Brain microvascular endothelial cell (primary cell): ENCODE data around the gene NDUFAF8.
A peak's percentile ranks its signal among the peaks of the same experiment; 100 is the strongest.

ENCODE experiments used
- DNase-seq: peaks from one replicate; pipeline ENCODE4 v3.0.0-alpha.2; 2020
- H3K27ac ChIP-seq: fragments of 250-450 bp; sonication (Bioruptor Pico); 2 replicates; pipeline ENCODE4 v1.5.1; 2020; ENCODE audit warnings: mild to moderate bottlenecking, moderate library complexity
- H3K27me3 ChIP-seq: fragments of 250-450 bp; sonication (Bioruptor Pico); replicated peaks from 2 replicates; pipeline ENCODE4 v1.5.1; 2020; ENCODE audit warnings: mild to moderate bottlenecking
- H3K36me3 ChIP-seq: fragments of 250-450 bp; sonication (Bioruptor Pico); replicated peaks from 2 replicates; pipeline ENCODE4 v1.5.1; 2020; ENCODE audit warnings: mild to moderate bottlenecking
- H3K4me3 ChIP-seq: 2 replicates; pipeline ENCODE4 v1.5.1; 2011; ENCODE audit warnings: low read depth, mild to moderate bottlenecking, control low read depth, low read length, moderate library complexity
- in situ Hi-C: cut with HindIII; loops from 2 replicates; pipeline ENCODE4 v1.10.0; 2017; ENCODE audit warnings: low sequenced_read_pairs, low pct_ligation_motif_present
- TF ChIP-seq, protein P1 (sequence below): IDR thresholded peaks from 2 replicates; pipeline ENCODE4 v1.5.1; 2011; ENCODE audit warnings: low read depth, mild to moderate bottlenecking, moderate library complexity, low read length, control low read depth, inconsistent platforms; ENCODE audit errors: missing control alignments

Gene NDUFAF8, protein sequence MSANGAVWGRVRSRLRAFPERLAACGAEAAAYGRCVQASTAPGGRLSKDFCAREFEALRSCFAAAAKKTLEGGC

GRCh38 chr17:81238815-81239713 lies at the start of gene NDUFAF8, which contains the start of gene TEPSIN:
Gene NDUFAF8, plus strand, starts transcription at chr17:81239318. Its CDS starts 46 bp downstream, at chr17:81239364.
Gene TEPSIN, minus strand, starts transcription at chr17:81239055. Its CDS starts 22 bp downstream, at chr17:81239033.
- TF ChIP-seq, protein P1, sequence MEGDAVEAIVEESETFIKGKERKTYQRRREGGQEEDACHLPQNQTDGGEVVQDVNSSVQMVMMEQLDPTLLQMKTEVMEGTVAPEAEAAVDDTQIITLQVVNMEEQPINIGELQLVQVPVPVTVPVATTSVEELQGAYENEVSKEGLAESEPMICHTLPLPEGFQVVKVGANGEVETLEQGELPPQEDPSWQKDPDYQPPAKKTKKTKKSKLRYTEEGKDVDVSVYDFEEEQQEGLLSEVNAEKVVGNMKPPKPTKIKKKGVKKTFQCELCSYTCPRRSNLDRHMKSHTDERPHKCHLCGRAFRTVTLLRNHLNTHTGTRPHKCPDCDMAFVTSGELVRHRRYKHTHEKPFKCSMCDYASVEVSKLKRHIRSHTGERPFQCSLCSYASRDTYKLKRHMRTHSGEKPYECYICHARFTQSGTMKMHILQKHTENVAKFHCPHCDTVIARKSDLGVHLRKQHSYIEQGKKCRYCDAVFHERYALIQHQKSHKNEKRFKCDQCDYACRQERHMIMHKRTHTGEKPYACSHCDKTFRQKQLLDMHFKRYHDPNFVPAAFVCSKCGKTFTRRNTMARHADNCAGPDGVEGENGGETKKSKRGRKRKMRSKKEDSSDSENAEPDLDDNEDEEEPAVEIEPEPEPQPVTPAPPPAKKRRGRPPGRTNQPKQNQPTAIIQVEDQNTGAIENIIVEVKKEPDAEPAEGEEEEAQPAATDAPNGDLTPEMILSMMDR: no peak
- Histone ChIP-seq H3K27me3 (no peaks in the 10 kb centered on the region), H3K4me3 (peak within 1 kb of the TSS; percentile 86), H3K27ac (peak within 1 kb of the TSS; percentile 69), H3K36me3 (peaks cover 5% of the 10 kb centered on the region)
- in situ Hi-C loops: no loop called here
- DNase-seq: peak; percentile 99

DNA sequence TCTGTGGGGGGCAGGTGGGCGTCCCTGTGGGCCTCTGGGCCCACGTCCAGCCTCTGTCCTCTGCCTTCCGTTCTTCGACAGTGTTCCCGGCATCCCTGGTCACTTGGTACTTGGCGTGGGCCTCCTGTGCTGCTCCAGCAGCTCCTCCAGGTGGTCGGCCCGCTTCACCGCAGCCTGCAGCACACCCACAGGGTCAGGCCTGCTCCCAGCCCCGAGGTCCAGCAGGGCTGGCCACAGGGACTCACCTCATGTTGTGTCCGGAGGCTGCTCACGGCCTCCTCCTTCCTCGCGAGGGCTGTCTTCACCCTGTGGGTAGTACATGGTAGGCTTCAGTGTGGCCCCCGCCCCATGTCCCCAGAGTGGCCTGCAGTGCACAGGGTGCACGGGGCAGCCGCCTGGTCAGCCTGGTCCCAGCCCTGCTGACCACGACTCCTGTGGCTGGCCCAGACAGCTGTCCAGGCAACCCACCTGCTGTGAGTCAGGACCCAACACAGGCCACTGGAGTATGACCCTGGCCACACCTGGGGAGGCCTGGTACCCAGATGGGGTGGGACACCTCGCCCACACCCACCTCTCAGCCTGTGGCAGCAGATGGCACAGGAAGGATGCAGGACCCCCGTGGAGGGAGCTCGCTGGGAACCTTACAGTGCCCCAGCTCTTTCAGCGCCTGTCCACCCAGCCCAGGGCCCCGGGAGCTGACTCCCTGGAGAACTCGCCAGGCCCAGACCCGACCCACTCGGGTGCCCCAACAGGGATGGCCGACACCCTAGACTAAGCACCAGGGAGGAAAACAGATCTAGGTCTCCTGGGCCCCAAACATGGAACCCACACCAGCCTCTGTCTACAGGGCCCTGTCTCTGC lies 49.2 kb upstream of the NDUFAF8 start:
- no peaks in the 10 kb centered on the region for H3K27me3 ChIP-seq
- in situ Hi-C loops: loop anchor here (5.0 kb wide), 1 partner anchor 58 kb away; no protein-coding TSS in a partner anchor
- TF ChIP-seq, protein P1: peak; percentile 42
- H3K27ac ChIP-seq: no peak overlapping the region
- no peak overlapping the region for H3K4me3 ChIP-seq
- no peak for DNase-seq
- no peaks in the 10 kb centered on the region for H3K36me3 ChIP-seq

DNA sequence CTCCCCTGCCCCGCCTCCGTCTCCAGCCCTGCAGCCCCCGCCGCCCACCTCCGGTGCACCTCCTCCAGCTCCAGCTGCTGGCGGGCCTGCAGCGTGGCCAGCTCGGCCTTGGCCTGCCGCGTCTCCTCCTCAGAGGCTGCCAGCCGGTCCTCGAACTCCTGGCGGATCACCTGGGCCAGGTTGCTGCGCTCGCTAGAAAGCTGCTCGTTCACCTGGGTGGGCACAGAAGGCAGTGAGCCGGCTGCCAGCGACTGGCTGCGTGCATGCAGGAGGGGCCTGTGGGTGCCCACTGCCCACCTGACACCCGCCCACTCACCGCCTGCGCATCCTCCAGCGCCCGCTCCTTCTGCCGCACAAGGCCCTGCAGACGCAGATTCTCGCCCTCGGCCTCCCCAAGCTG lies 48.5 kb upstream of the NDUFAF8 start:
- DNase-seq: no peak
- in situ Hi-C loops: no loop called here
- H3K27ac ChIP-seq: no peak overlapping the region

GRCh38 chr17:81191116-81191515 lies 48.0 kb upstream of the NDUFAF8 start:
- Histone ChIP-seq H3K4me3 (no peak overlapping the region), H3K36me3 (no peaks in the 10 kb centered on the region), H3K27ac (no peak overlapping the region), H3K27me3 (no peaks in the 10 kb centered on the region)
- in situ Hi-C loops: no loop called here
- TF ChIP-seq, protein P1: no peak
- no peak for DNase-seq

More for the DNA sequence above, 48.5 kb upstream of the NDUFAF8 start:
- TF ChIP-seq, protein P1: no peak
- Histone ChIP-seq H3K27me3 (no peaks in the 10 kb centered on the region), H3K4me3 (no peak overlapping the region), H3K36me3 (no peaks in the 10 kb centered on the region)

DNA sequence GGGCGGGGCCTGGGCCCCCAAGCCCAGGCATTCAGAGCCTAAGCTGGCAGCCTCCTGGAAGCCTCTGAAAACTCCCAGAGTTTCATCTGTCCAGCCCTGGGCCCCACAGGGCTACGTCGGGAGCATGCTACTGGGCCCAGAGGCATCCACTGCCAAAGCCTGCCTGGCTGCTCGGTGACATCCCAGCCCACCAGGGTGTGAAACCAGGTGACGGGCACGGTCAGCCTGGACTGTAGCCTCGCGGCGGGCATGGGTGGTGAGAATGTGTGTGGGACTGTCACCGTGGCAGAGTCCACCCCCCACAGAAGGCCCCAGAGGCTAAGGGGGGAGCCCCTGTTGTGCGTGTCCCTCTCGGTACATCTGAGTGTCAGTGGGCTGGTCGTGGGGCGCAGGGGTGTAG lies 47.5 kb upstream of the NDUFAF8 start:
- Histone ChIP-seq H3K4me3 (no peak overlapping the region), H3K36me3 (no peaks in the 10 kb centered on the region), H3K27ac (no peak overlapping the region), H3K27me3 (no peaks in the 10 kb centered on the region)
- in situ Hi-C loops: no loop called here
- TF ChIP-seq, protein P1: no peak
- DNase-seq: no peak
